ENCODE measurements around the gene C5orf52.
"Not testable (repeated sequence)": the region's sequence is repeated elsewhere in the genome, so short reads cannot be mapped to it uniquely, and the experiment has no call there.

Gene C5orf52

GRCh38 chr5:157670662-157671591 lies at the start of gene C5orf52:
TSS of gene C5orf52 (plus strand) at chr5:157671533. CDS start at chr5:157671615, 82 bp downstream.
- peak; percentile 24 for DNase-seq

- DNase-seq, result no peak
Measured at GRCh38 chr5:157624144-157624543, 47.2 kb upstream of the C5orf52 start.

GRCh38 chr5:157626831-157627230 lies 44.5 kb upstream of the C5orf52 start:
- no peak for DNase-seq

DNA sequence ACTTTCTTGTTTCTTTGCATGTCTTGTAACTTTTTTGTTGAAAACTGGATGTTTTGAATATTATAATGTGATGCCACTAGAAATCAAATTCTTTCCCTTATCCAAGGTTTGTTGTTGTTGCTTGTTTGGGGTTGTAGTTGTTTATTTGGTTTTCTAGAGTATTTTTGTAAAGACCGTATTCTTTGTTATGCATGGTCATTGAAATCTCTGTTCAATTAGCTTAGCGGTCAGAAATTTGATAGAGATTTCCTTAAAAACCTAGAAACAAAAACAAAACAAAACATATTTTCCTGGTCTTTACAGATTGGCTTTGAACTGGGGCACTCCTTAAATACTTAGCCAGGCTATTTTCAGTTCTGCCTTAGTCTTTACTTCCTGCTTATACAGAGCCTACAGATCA lies 41.0 kb upstream of the C5orf52 start:
- DNase-seq, result no peak

DNA sequence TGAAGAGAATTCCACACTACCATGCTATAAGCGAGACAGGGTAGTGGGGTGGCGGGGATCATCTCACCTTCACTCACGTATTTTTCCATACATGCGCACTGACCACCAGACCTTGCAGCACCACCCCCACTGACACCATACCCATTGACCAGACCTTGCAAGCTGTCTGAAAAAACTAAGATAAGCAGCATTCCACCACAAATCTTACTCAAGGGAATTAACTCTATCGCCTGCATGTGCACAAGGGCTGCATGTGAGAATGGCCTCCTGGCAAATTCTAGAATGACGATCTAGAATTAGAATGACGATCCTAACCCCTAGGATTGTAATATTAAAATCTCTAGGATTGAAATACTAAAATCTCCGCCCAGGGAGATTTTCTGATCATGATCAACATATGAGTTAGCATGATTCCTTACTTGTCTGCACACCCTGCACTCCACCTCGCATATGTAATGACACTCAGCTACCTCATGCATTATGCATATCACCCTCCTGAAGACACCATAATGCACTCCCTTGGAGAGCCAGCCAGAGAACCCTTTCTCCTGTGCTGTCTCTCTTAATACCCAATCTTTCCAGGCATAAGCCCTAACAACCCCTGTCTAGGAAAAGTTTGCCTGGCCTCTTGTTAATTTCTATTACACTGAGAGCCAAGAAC lies 30.8 kb upstream of the C5orf52 start:
- no peak for DNase-seq

- no peak for DNase-seq
Measured at GRCh38 chr5:157648275-157648990, 22.9 kb upstream of the C5orf52 start.

DNA sequence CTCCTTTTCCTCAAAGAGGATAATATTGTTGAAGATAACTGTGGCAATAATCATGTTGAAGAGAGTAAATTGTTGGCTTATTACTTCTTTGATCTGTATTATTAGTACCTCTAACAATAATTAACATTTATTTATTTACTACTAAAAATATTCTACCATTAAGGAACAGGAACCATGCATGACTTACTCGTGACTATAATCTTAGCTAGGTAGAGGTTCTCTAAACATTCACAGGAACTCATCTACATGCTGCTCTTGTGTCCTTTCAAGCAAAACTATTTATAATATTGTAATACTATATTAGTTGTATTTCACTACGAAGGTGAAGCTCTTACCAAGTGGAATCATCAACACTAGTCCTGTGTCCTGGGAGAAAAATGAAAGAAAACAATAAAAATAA lies 22.2 kb upstream of the C5orf52 start:
- DNase-seq, result no peak

DNA sequence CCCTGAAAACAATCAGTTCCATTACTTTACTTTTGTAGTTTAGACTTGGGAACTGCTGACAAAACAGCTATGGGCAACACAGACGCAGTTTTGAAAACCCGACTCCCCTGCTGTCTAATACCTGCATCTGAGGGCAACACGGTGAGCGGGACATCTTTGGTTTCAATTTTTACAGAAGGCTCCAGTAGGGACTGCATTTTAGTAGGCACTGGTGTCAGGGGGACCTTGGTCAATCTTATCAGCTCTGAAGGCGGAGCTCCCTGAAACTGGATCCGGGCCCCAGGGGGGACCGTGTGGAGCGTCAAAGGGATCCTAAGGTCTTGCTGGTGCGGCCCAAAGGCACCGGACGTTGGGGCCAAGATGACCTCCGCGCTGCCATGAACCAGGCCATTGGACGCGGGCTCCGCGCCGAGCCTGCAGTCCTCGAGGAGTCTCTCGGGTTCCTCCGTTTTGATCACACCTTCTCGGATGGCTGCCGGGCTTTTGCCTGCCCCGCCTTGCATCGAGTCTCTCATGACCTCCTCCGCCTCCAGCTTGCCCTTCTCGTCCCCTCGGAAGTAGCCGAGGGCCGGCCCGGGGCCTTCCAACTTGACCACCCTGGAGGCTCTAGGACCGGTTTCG lies 20.2 kb upstream of the C5orf52 start:
- DNase-seq, result no peak

DNA sequence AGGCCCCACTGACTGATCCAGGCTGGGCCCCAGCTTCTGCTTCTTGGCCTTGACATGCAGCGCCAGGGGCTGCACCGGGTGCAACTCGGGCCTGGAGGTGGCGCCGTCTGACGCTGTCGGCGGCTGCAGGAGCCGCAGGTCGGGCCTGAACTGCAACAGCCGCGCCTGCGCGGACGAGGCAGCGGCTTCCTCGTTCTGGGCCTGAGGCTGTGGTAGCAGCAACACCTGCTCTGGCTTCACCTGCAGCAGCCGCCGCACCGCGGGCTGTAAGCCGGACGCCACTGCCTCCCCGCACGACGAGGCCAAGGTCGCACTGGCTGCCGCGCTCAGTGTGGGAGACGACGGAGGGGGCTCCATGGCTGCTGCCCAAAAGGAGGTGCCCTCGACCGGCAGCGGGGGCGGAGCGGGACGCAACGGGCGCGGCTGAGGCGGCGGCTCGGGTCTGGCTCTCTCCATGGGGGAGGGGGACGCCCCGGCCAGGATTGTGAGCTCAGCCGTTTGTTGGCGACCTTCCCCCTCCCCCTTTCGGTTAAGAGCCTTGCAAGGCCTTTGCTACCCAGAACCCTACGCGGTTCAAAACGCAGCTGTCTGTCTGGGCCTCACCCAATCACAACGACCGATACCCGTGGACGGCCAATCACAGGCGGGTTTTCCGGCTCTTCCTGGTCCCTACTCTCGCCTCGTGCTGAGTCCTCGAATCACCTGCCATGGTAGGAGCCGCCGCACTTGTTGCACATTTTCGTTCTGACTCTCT lies 19.5 kb upstream of the C5orf52 start:
- peak; percentile 84 for DNase-seq

DNA sequence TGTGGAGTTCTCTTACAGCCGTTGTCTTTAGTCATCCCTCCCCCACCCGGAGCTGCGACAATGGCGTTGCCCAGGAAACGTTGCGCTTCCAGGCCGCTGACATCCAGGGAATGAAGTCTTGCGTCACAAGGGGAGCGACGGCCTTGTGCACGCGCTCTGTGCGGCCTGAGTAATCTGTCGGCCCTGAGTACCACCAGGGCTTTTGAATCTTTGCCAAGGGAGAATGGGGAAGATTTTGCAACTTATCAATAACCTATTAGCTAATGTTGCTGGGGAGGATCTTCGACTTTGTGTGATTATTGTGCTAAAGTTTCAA lies 19.0 kb upstream of the C5orf52 start, which contains the start of gene SOX30:
Gene SOX30, minus strand, starts transcription at position 62 of the 316 bp plus-strand sequence. CDS start 360 bp downstream, outside the sequence.
- no peak for DNase-seq

DNA sequence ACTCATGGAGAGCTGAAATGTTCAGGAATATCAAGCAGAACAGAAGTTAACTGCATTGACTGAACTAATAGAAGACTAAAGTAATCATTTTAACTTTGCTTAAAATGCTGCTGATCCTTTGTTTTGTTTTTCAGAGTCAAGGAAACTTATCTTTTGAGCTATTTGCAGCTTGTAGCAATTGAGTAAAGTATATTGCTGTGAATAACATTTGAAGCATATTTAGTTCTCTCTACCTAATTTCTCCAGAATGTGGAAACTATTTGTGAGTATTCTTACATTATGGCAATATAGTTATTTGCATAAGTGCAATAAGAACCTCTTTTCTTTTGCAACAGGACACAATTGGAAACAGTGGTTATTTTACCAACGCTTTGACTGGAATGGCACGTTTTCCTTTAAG lies 13.8 kb upstream of the C5orf52 start:
- DNase-seq, result no peak

GRCh38 chr5:157658893-157659292 lies 12.4 kb upstream of the C5orf52 start:
- DNase-seq, result no peak

DNA sequence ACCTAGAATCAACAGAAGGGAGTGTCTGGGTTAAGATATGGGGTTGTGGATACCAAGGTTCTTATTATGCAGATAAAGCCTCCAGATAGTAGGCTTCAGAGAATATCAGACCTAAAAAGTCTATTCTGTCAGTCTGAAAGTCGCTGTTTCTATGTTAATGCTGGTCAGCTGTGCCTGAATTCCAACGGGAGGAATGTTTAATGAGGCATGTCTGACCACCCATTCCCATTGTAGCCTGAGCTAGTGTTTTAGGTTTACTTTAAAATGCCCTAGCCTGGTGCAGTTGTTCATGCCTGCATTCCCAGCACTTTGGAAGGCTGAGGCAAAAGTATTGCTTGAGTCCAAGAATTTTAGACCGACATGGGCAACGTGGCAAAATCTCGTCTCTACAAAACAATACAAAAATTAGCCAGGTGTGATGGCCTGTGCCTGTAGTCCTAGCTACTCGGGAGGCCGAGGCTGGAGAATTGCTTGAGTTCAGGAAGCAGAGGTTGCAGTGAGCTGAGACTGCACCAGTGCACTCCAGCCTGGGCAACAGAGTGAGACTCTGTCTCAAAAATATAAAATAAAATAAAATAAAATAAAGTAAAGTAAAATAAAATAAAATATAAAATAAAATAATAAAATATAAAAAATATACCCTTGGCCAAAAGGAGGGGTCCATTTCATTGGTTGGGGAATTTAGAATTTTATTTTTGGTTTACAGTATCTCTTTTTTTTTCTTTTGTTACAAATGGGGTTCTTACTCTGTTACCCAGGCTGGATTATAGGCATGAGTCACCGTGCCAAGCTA lies 11.3 kb upstream of the C5orf52 start:
- DNase-seq, result no peak

DNA sequence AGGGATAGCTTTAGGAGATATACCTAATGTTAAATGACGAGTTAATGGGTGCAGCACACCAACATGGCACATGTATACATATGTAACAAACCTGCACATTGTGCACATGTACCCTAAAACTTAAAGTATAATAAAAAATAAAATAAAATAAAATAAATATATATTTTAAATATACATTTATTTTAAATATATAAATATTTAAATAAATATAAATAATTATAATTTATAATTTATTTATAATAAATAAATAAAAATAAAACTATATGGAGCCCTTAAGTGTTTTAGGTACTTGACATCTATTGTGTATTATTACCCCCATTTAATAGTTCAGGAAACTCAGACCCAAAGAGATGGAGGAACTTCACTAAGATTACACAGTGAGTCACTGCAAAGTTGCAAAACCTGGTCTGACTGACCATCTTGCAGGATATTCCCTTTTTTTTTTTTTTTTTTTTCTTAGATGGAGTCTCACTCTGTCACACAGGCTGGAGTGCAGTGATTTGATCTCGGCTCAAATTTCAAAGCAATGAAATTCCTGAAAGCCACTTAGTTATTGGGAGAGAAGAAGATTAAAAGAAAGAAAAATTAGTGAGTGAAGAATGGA lies 5.8 kb upstream of the C5orf52 start:
- DNase-seq, result no peak

- DNase-seq, result no peak
Measured at GRCh38 chr5:157668356-157668755, 3.0 kb upstream of the C5orf52 start.

- no peak for DNase-seq
Measured at GRCh38 chr5:157669701-157670097, 1.6 kb upstream of the C5orf52 start.

DNA sequence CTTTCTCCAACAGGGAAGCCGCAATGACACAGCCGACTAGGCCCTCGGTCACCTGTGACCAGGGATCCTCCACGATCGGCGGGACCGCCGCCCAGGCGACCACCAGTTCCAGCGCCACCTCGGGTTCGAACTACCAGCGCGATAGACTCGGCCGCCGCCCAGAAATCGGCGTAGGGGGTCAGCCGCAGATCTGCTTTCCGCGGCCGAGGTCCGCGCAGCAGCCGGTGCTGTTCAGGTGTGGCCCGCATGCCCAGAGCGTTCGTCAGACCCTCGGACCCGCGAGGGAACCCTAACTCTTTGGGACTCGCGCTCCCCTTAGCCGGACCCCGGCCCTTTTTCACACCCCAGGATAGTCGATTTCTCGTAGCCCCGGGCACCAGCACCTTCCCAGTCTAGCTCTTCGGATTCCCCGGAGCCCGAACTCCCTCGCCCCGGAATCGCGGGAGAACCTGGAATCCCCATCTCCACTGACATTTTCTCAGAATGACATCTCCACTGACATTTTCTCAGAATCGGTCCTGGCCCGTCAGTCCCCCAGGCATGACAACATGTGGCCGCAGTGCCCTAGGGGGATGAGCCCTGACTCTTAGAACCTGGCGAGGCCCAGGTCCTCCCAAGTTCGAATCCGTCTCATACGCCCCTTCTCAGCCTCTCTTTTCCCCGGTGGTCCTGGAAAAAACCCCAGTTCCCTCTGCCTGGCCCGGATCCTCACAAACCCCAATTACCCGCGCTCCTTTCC lies 428 bp downstream of the C5orf52 start:
- no peak for DNase-seq

- no peak for DNase-seq
Measured at GRCh38 chr5:157672976-157673375, 1.6 kb downstream of the C5orf52 start.

- DNase-seq, result not testable (repeated sequence)
Measured at GRCh38 chr5:157674351-157674750, 3.0 kb downstream of the C5orf52 start.

GRCh38 chr5:157677931-157678330 lies 6.6 kb downstream of the C5orf52 start:
- DNase-seq, result no peak
